Esophagus muscularis mucosa (tissue), 4 donors: ENCODE measurements around the gene PRRT3. TPM values are rescaled to one million over a fixed set of nuclear protein-coding genes. Genes with fewer than 3 reads are reported as not detected.
"Not testable (repeated sequence)": the region's sequence is repeated elsewhere in the genome, so short reads cannot be mapped to it uniquely, and the experiment has no call there.

ENCODE experiments used
- DNase-seq: peaks from one replicate; pipeline ENCODE4 v3.0.0-alpha.2; 2017; ENCODE audit errors: extremely low spot score
- H3K27ac ChIP-seq, 4 donors: fragments of 200-600 bp; sonication (generic); replicated peaks in 1 of 4; 1 replicate in 3 of 4; 2 replicates in 1 of 4; pipeline ENCODE4 v1.5.1; 2016 to 2019; ENCODE audit warnings: mild to moderate bottlenecking in 1 of 4
- H3K27me3 ChIP-seq, 4 donors: fragments of 200-600 bp; sonication (generic); one replicate each; pipeline versions ENCODE4 v1.5.1 to v1.6.0; 2016 to 2019
- H3K36me3 ChIP-seq, 4 donors: fragments of 200-600 bp; sonication (generic); one replicate each; pipeline ENCODE4 v1.5.1; 2016 to 2019
- H3K4me1 ChIP-seq, 4 donors: fragments of 200-600 bp; sonication (generic); one replicate each; pipeline ENCODE4 v1.5.1; 2016 to 2019
- H3K4me3 ChIP-seq, 4 donors: fragments of 200-600 bp; sonication (generic); 1 replicate in 2 of 4; 2 replicates in 2 of 4; pipeline ENCODE4 v1.5.1; 2016 to 2019; ENCODE audit warnings: mild to moderate bottlenecking in 4 of 4, moderate library complexity in 1 of 4
- H3K9me3 ChIP-seq, 4 donors: fragments of 200-600 bp; sonication (generic); 1 replicate in 3 of 4; 2 replicates in 1 of 4; pipeline ENCODE4 v1.5.1; 2016 to 2019
- CTCF ChIP-seq, 3 experiments: fragments of 200-600 bp in 2 of 3; fragments of 450-650 bp in 1 of 3; sonication (generic) in 2 of 3; IDR thresholded peaks; one replicate each; pipeline ENCODE4 v1.5.1; 2017 to 2019; ENCODE audit warnings: antibody characterized with exemption in 3 of 3, mild to moderate bottlenecking in 2 of 3, moderate library complexity in 1 of 3
- EP300 ChIP-seq: sonication (generic); formaldehyde crosslinking; IDR thresholded peaks from one replicate; pipeline ENCODE4 v1.6.1; 2017; ENCODE audit warnings: antibody characterized with exemption
- POLR2A ChIP-seq: fragments of 450-650 bp; IDR thresholded peaks from one replicate; pipeline ENCODE4 v1.6.1; 2017; ENCODE audit warnings: antibody characterized with exemption, moderate library complexity, mild to moderate bottlenecking, low read depth
- POLR2AphosphoS5 ChIP-seq, 2 donors: sonication (generic); formaldehyde crosslinking; IDR thresholded peaks; one replicate each; pipeline ENCODE4 v1.6.1; 2017; ENCODE audit warnings: antibody characterized with exemption in 2 of 2
- WGBS: methylation state at CpG from one replicate; pipeline ENCODE4 v1.1.5; 2018; 5-methylcytosine and 5-hydroxymethylcytosine counted together
- intact Hi-C: fragments of 100-400 bp; cut with DNase I; formaldehyde crosslinking; loops from one replicate; pipeline ENCODE4 v1.15.1; 2023
- total RNA-seq, 4 donors: library from RNA; depleted of rRNA; stranded (reverse); fragments of >200 nt; gene quantifications; one replicate each; pipeline versions ENCODE4 v1.1.0 to v1.2.1, GENCODE V29; 2016

PRRT3 gene
- total RNA-seq, 4 donors from 2014 or later = 0.83 to 2.5 (median 2.0) TPM

GRCh38 chr3:9942164-9942563 is 10.0 kb downstream of the PRRT3 start:
- intact Hi-C loops = no loop called here
- 79% methylated on average over 4 of the region's 4 CpGs for WGBS

GRCh38 chr3:9940746-9941145 is 11.5 kb downstream of the PRRT3 start:
- peaks cover 20 to 70% (median 65%) of the 10 kb centered on the region in 4 donors for H3K36me3 ChIP-seq
- peaks cover 1 to 27% (median 10%) of the 10 kb centered on the region in 4 donors for H3K4me1 ChIP-seq
- no peaks in the 10 kb centered on the region for H3K9me3 ChIP-seq
- WGBS = 93% methylated on average over 6 of the region's 10 CpGs
- H3K27ac ChIP-seq = no peak overlapping the region
- TF ChIP-seq POLR2A (no peak), EP300 (no peak), CTCF (IDR thresholded peaks at IDR 0.05) (no peak), POLR2AphosphoS5 (IDR thresholded peaks at IDR 0.05) (no peak)
- intact Hi-C loops = no loop called here
- no peak overlapping the region for H3K4me3 ChIP-seq
- no peak for DNase-seq
- H3K27me3 ChIP-seq = no peaks in the 10 kb centered on the region

More at GRCh38 chr3:9942164-9942563, 10.0 kb downstream of the PRRT3 start:
- DNase-seq = no peak
- peaks cover 0 to 4% (median 0%) of the 10 kb centered on the region in 4 donors for H3K27me3 ChIP-seq
- no peaks in the 10 kb centered on the region for H3K9me3 ChIP-seq
- H3K27ac ChIP-seq = no peak overlapping the region
- peaks cover 18 to 55% (median 52%) of the 10 kb centered on the region in 4 donors for H3K36me3 ChIP-seq
- TF ChIP-seq POLR2AphosphoS5 (IDR thresholded peaks at IDR 0.05) = no peak
- no peak for TF ChIP-seq EP300
- TF ChIP-seq POLR2A = no peak
- H3K4me3 ChIP-seq = no peak overlapping the region
- H3K4me1 ChIP-seq = peaks cover 7 to 27% (median 18%) of the 10 kb centered on the region in 4 donors

GRCh38 chr3:9939906-9940305 is 12.3 kb downstream of the PRRT3 start:
- H3K27me3 ChIP-seq, H3K4me3 ChIP-seq, H3K27ac ChIP-seq, H3K9me3 ChIP-seq, DNase-seq: not testable (repeated sequence)
- Histone ChIP-seq H3K4me1 (peaks cover 10 to 28% (median 13%) of the 10 kb centered on the region in 4 donors), H3K36me3 (peaks cover 20 to 71% (median 68%) of the 10 kb centered on the region in 4 donors)
- WGBS = 100% methylated on average over 2 of the region's 32 CpGs
- intact Hi-C loops = loop anchor here (10.0 kb wide), 1 partner anchor 285 kb away; no protein-coding TSS in a partner anchor

- Histone ChIP-seq H3K4me1 (peaks cover 18 to 37% (median 22%) of the 10 kb centered on the region in 4 donors), H3K9me3 (no peaks in the 10 kb centered on the region), H3K27ac (no peak overlapping the region), H3K27me3 (no peaks in the 10 kb centered on the region), H3K4me3 (no peak overlapping the region), H3K36me3 (peaks cover 20 to 63% (median 59%) of the 10 kb centered on the region in 4 donors)
- TF ChIP-seq CTCF (IDR thresholded peaks at IDR 0.05) (no peak), POLR2A (no peak), EP300 (no peak), POLR2AphosphoS5 (IDR thresholded peaks at IDR 0.05) (no peak)
- WGBS = 97% methylated on average over 2 of the region's 2 CpGs
- intact Hi-C loops = loop anchor here (10.0 kb wide), 1 partner anchor 286 kb away; no protein-coding TSS in a partner anchor
- no peak for DNase-seq
Measured at GRCh38 chr3:9938966-9939365, 13.2 kb downstream of the PRRT3 start.

- TF ChIP-seq EP300 (no peak), POLR2A (no peak), POLR2AphosphoS5 (IDR thresholded peaks at IDR 0.05) (no peak), CTCF (IDR thresholded peaks at IDR 0.05) (no peak)
- DNase-seq = no peak
- Histone ChIP-seq H3K27ac (no peak overlapping the region), H3K4me3 (no peak overlapping the region), H3K36me3 (peaks cover 10 to 50% (median 47%) of the 10 kb centered on the region in 4 donors), H3K27me3 (peaks cover 0 to 8% (median 0%) of the 10 kb centered on the region in 4 donors), H3K4me1 (peaks cover 18 to 43% (median 30%) of the 10 kb centered on the region in 4 donors), H3K9me3 (no peaks in the 10 kb centered on the region)
- WGBS = 93% methylated on average over 10 of the region's 13 CpGs
- intact Hi-C loops = loop anchor here (10.0 kb wide), 1 partner anchor 287 kb away; no protein-coding TSS in a partner anchor
Measured at GRCh38 chr3:9937486-9938238, 14.5 kb downstream of the PRRT3 start.
